ENCODE data around the gene C1QL4.

DNA sequence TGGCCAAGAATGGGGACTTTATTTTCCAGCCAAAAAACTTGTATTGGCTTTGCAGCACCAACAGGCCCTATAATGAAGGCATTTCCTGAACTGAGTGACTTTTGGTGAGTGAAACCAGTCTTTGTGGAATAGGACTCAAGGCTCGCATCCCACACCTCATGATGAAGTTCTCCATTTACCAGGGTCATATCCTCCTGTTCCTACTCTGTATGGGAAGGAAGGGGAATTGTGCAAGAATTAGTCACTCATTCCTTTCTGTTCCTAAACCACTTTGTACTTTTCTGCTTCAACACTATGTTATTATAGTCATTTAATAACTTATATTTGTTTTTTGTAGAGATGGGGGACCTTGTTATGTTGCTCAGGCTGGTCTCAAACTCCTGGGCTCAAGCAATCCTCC, 28.0 kb upstream of the C1QL4 start:
- TF ChIP-seq GATA3 (IDR thresholded peaks at IDR 0.05; ENCODE audit: low read depth, low read length) (no peak), GATA2 (IDR thresholded peaks at IDR 0.05; ENCODE audit: low read depth, low read length) (no peak)

Data from SH-SY5Y (cell line).